Peyer's patch (tissue), 4 donors: Measurements from ENCODE around the gene NET1.
"Not testable (repeated sequence)": the region's sequence is repeated elsewhere in the genome, so short reads cannot be mapped to it uniquely, and the experiment has no call there.

Source experiments
- CTCF ChIP-seq, 6 experiments: fragments of 450-650 bp in 4 of 6; fragments of 200-600 bp in 2 of 6; sonication (generic) in 1 of 6; IDR thresholded peaks; one replicate each; pipeline ENCODE4 v1.5.1; 2017 to 2019; ENCODE audit warnings: antibody characterized with exemption in 6 of 6, mild to moderate bottlenecking in 3 of 6, moderate library complexity in 1 of 6
- POLR2A ChIP-seq, 2 donors: fragments of 450-650 bp; IDR thresholded peaks; one replicate each; pipeline ENCODE4 v1.5.1; 2017; ENCODE audit warnings: antibody characterized with exemption in 2 of 2, mild to moderate bottlenecking in 2 of 2, moderate library complexity in 2 of 2

- TF ChIP-seq CTCF, POLR2A (IDR thresholded peaks at IDR 0.05): not testable (repeated sequence)
Observed at GRCh38 chr10:5410787-5411186, 1.6 kb upstream of the NET1 start.
